Measurements from ENCODE around the gene PCYOX1L.

PCYOX1L gene

GRCh38 chr5:149338364-149338763 is 19.5 kb upstream of the PCYOX1L start:
- DNase-seq, result no peak

GRCh38 chr5:149340920-149341319 is 16.9 kb upstream of the PCYOX1L start:
- DNase-seq, result no peak

GRCh38 chr5:149341876-149342275 is 16.0 kb upstream of the PCYOX1L start:
- no peak for DNase-seq

- no peak for DNase-seq
These were observed 13.7 kb upstream of the PCYOX1L start for GRCh38 chr5:149344151-149344550.

- DNase-seq, result peak; percentile 69 to 92
These were observed 12.5 kb upstream of the PCYOX1L start, which contains the start of gene GRPEL2 for GRCh38 chr5:149345147-149345891. Gene GRPEL2 (plus strand): TSS chr5:149345499. CDS start chr5:149345540, 41 bp downstream.

GRCh38 chr5:149345892-149346222 is 12.0 kb upstream of the PCYOX1L start:
- DNase-seq, result no peak

DNA sequence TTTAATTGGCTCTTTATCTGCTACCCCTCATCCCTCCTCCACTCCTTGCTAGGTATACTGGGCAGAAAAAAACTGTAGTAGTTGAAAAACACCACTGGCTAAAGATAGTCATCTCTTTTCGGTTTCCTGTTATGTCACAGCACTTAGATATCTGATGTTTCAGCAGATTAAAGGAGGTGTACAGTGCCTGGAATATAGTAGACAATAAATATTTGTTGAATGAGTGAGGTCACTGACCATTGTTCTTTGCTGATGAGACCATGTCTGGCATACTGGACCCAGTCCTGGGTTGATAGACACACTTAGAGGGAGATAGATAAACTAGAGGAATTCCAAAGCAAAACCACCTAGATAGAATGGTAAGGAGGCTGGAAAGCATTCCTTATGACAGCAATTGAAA is 9.3 kb upstream of the PCYOX1L start:
- DNase-seq, result no peak

DNA sequence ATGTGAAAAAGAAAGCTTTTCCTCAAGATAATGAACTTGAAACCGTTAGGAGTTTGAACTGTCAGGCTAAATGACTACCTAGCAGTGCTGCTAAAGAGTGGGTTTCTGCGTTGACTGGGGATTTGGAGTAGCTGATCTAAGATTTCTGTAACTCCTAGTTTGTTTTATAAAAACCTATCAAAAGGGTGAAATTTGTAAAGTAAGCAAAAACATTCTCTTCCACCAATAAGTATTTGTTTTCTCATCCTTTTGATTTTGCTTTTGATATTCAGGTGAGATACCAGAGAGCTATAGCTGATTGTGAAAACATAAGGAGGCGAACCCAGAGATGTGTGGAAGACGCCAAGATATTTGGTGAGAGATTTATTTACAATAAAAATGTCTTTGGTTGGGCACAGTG is 8.5 kb upstream of the PCYOX1L start:
- DNase-seq, result no peak

- no peak for DNase-seq
These were observed 5.7 kb upstream of the PCYOX1L start for GRCh38 chr5:149352169-149352568.

GRCh38 chr5:149353911-149354310 is 3.9 kb upstream of the PCYOX1L start:
- no peak for DNase-seq

DNA sequence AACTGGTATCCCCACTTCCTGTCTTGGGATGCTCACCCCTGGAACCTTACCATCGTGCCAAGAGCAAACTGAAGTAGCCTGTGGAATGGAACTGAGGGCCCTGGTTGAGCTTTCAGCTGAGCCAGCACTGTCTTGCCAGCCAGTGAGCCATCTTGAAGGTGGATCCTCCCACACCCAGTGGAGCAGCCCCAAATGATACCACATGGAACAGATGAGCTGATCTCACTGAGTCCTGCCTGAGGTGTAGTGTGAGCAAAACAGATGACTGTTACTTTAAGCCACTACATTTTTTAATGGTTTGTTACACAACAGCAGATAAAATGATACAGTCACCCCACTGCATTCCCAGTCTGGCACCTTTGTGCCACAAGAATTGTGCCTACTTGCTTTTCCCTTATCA is 2.2 kb upstream of the PCYOX1L start:
- no peak for DNase-seq

- no peak for DNase-seq
These were observed 1.5 kb upstream of the PCYOX1L start for GRCh38 chr5:149356391-149356790.

- peak in 1 of 2 experiments; percentile 11 for DNase-seq
These were observed 427 bp downstream of the PCYOX1L start for GRCh38 chr5:149358294-149358651.

DNA sequence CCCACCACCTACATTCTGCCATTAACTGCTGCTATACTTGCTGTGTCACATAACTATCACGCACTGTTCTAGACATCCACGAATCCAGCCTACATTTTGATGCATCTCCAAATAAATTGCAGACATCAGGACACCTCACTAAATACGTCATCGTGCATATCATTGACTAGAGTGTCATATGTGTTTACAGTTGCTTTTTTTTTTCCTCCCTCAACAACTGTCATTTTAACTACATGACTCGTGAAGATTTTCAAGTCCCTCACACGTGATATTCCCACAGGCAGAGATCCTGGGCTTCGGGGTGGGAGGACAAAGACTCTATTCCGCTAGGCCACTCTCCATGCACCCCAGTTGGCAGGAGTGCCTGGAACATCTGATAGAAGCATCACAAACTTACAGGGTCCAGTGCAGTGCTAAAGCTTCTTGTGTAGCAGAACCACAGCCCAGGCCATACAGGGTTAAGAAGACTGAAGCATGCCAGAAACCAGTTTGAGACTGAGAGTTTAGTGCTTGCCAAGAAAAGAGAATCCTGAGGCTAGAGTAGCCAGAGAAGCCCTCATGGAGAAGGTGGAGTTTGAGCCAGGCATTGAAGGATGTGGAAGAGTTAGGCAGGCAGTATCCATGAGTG is 1.1 kb downstream of the PCYOX1L start:
- no peak for DNase-seq

DNA sequence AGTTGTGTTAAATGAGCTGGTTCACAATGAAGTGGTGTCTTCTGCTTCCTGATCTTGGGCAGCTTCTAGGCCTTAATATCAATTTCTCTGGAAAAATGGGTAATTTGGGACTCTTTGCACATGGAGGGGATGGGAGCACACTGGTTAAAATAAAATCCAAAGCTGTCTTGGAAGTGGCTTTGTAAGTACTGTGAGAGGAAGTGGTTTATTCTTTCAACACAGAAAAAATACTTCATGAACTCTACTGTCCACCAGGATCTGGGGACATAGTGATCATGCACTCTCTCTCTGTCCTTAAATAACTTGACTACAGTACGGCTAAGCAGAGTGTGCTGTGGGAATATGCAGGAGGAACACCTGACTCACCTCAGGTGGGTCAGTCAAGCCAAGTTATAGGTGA is 2.4 kb downstream of the PCYOX1L start:
- no peak for DNase-seq

DNA sequence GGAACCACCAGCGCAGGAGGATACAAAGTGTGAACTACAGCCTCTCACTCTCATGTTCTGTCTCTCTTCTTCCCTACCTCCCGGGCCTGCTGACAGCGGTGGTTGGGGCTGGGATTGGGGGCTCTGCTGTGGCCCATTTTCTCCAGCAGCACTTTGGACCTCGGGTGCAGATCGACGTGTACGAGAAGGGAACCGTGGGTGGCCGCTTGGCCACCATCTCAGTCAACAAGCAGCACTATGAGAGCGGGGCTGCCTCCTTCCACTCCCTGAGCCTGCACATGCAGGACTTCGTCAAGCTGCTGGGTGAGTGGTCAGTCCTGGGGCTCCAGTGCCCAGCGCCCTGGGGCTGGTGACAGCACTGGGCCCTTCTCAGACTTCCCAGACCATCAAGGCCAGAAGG is 4.7 kb downstream of the PCYOX1L start:
- DNase-seq, result no peak

DNA sequence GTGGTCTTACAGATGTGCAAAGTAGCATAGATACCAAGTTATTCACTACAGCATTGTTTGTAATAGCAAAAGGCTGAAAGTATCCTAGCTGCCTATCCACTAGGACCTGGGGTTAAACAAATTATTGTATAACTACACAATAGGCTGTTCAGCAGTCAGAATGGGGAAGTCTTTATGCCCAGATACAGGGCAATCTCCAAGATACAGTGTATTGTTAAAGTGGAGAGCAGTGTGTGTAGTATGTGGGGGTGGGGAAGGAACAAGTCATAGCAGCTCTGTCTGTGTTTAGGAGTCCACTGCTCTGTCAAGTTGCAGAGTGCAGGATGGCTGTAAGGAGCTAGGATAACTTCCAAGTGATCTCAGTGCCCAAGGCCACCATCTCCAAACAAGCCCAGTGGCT is 5.5 kb downstream of the PCYOX1L start:
- DNase-seq, result no peak

- DNase-seq, result no peak
These were observed 6.1 kb downstream of the PCYOX1L start for GRCh38 chr5:149363936-149364335.

- DNase-seq, result no peak
These were observed 6.9 kb downstream of the PCYOX1L start for GRCh38 chr5:149364719-149365118.

GRCh38 chr5:149365418-149365817 is 7.6 kb downstream of the PCYOX1L start:
- no peak for DNase-seq

GRCh38 chr5:149366169-149366729 is 8.4 kb downstream of the PCYOX1L start:
- no peak for DNase-seq

GRCh38 chr5:149367249-149367971 is 9.6 kb downstream of the PCYOX1L start:
- DNase-seq, result peak; percentile 26 to 67

- DNase-seq, result no peak
These were observed 10.3 kb downstream of the PCYOX1L start for GRCh38 chr5:149367972-149368645.

Data from NCI-H187 (cell line).